Prostate gland (tissue), 2 donors: ENCODE measurements around the gene TMEM213. TPM values are rescaled to one million over a fixed set of nuclear protein-coding genes. Genes with fewer than 3 reads are reported as not detected.

Experiments
- DNase-seq: peaks from one replicate; pipeline ENCODE4 v3.0.0-alpha.2; 2019; ENCODE audit warnings: low spot score
- H3K27ac ChIP-seq, 2 donors: fragments of 200-600 bp; sonication (generic); 2 replicates each; pipeline ENCODE4 v1.5.1; 2017 to 2019
- H3K27me3 ChIP-seq: fragments of 200-600 bp; sonication (generic); replicated peaks from 2 replicates; pipeline ENCODE4 v1.5.1; 2019; ENCODE audit not compliant: insufficient read depth
- H3K36me3 ChIP-seq, 2 donors: fragments of 200-600 bp; sonication (generic); 1 replicate in 1 of 2; 2 replicates in 1 of 2; pipeline versions ENCODE4 v1.5.1 to v1.8.1; 2017 to 2019
- H3K4me1 ChIP-seq: fragments of 200-600 bp; sonication (generic); replicated peaks from 2 replicates; pipeline ENCODE4 v1.5.1; 2019
- H3K4me3 ChIP-seq, 2 donors: fragments of 200-600 bp; sonication (generic); 2 replicates each; pipeline ENCODE4 v1.5.1; 2017 to 2019
- H3K9me3 ChIP-seq: fragments of 200-600 bp; sonication (generic); 2 replicates; pipeline ENCODE4 v1.5.1; 2017
- POLR2A ChIP-seq: fragments of 450-650 bp; IDR thresholded peaks from one replicate; pipeline ENCODE4 v1.6.1; 2016; ENCODE audit warnings: antibody characterized with exemption, mild to moderate bottlenecking
- POLR2AphosphoS5 ChIP-seq: sonication (generic); formaldehyde crosslinking; IDR thresholded peaks from one replicate; pipeline ENCODE4 v1.6.1; 2017; ENCODE audit warnings: antibody characterized with exemption
- WGBS: methylation state at CpG from one replicate; pipeline ENCODE4 v1.1.5; 2018; 5-methylcytosine and 5-hydroxymethylcytosine counted together
- intact Hi-C: fragments of 100-400 bp; cut with DNase I; formaldehyde crosslinking; loops from one replicate; pipeline ENCODE4 v1.14.2; 2022
- total RNA-seq, 2 donors: library from RNA; depleted of rRNA; stranded (reverse); fragments of >200 nt; gene quantifications; one replicate each; pipeline ENCODE4 v1.1.0, GENCODE V29; 2016
- TF ChIP-seq, protein P1 (sequence below), 4 experiments: fragments of 200-600 bp in 2 of 4; fragments of 450-650 bp in 2 of 4; sonication (generic) in 2 of 4; IDR thresholded peaks; 1 replicate in 3 of 4; 2 replicates in 1 of 4; pipeline ENCODE4 v1.5.1; 2016 to 2019; ENCODE audit warnings: antibody characterized with exemption in 4 of 4, mild to moderate bottlenecking in 2 of 4, moderate library complexity in 2 of 4

Gene TMEM213
- total RNA-seq, 2 donors from 2014 or later: 0.55 TPM; not detected in 1

DNA sequence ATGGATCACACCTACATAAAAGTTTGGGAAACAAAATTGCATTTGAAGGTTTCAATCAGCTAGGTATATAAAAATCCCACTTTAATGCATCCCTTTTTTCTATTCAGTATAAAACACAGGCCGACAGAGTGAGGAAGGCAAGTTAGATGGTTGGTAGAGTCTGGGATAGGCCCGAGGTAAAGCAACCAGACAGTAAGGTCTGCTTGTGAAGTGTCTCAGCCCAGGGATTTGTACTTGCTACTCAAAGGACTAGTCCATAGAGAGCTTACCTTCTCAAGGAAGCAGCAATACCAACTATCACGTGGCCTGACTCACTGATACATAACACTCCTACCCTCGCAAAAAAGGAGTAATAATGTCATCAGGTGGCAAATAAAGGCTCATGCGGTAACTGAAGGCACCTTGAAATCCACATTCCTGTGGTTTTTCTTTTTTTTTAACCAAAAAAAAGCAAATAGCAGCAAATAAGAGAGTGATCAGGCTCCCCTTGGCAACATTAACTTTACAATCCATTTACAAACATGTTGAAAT is 56.4 kb downstream of the TMEM213 start:
- WGBS: 72% methylated on average over 5 of the region's 5 CpGs
- no peak for DNase-seq
- Histone ChIP-seq H3K4me1 (no peaks in the 10 kb centered on the region), H3K36me3 (no peaks in the 10 kb centered on the region), H3K27me3 (no peaks in the 10 kb centered on the region), H3K9me3 (no peaks in the 10 kb centered on the region), H3K27ac (no peak overlapping the region), H3K4me3 (no peak overlapping the region)
- intact Hi-C loops: no loop called here
- TF ChIP-seq, protein P1, sequence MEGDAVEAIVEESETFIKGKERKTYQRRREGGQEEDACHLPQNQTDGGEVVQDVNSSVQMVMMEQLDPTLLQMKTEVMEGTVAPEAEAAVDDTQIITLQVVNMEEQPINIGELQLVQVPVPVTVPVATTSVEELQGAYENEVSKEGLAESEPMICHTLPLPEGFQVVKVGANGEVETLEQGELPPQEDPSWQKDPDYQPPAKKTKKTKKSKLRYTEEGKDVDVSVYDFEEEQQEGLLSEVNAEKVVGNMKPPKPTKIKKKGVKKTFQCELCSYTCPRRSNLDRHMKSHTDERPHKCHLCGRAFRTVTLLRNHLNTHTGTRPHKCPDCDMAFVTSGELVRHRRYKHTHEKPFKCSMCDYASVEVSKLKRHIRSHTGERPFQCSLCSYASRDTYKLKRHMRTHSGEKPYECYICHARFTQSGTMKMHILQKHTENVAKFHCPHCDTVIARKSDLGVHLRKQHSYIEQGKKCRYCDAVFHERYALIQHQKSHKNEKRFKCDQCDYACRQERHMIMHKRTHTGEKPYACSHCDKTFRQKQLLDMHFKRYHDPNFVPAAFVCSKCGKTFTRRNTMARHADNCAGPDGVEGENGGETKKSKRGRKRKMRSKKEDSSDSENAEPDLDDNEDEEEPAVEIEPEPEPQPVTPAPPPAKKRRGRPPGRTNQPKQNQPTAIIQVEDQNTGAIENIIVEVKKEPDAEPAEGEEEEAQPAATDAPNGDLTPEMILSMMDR (IDR thresholded peaks at IDR 0.05): no peak
- TF ChIP-seq POLR2A: no peak
- no peak for TF ChIP-seq POLR2AphosphoS5

DNA sequence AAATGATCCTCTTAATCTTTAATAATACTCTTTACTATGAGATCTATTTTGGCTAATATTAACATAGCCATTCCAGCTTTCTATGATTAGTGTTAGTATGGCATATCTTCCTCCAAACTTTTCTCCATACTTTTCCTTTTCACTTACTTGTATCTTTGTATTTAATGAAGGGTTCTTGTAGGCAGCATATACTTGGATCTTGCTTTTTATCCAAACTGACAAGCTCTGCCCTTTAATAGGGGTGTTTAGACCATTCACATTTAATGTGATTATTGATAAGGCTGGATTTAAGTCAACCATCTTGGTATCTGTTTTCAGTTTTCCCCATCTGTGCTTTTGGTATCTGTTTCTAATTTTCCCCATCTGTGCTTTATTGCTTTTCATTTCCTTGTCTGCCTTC is 59.9 kb downstream of the TMEM213 start:
- intact Hi-C loops: no loop called here
- H3K4me1 ChIP-seq: no peaks in the 10 kb centered on the region
- H3K36me3 ChIP-seq: no peaks in the 10 kb centered on the region
- H3K27me3 ChIP-seq: no peaks in the 10 kb centered on the region
- no peaks in the 10 kb centered on the region for H3K9me3 ChIP-seq
- TF ChIP-seq, protein P1 (IDR thresholded peaks at IDR 0.05): no peak
- TF ChIP-seq POLR2AphosphoS5: no peak
- no peak for TF ChIP-seq POLR2A
- H3K4me3 ChIP-seq: no peak overlapping the region
- H3K27ac ChIP-seq: no peak overlapping the region
- no peak for DNase-seq

DNA sequence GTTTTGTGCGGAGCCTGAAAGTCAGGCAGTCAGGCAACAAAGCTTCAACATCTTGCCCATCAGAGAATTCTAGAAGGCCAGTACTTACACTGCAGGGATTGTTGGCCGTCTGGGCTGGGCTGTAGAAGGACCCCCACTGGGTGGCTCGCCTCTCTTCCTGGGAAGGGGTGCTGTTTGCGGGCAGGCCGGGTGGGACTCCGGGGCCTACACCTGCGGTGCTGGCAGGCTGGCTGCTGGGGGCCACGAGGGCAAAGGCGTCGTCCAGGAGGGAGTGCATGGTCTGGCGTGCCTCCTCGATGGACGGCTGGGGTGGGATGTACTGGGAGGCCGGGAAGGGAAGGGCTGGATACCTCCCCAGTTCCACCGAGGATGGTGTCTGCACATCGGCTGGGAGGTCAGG is 63.3 kb downstream of the TMEM213 start:
- TF ChIP-seq POLR2AphosphoS5: no peak
- TF ChIP-seq, protein P1 (IDR thresholded peaks at IDR 0.05): no peak

DNA sequence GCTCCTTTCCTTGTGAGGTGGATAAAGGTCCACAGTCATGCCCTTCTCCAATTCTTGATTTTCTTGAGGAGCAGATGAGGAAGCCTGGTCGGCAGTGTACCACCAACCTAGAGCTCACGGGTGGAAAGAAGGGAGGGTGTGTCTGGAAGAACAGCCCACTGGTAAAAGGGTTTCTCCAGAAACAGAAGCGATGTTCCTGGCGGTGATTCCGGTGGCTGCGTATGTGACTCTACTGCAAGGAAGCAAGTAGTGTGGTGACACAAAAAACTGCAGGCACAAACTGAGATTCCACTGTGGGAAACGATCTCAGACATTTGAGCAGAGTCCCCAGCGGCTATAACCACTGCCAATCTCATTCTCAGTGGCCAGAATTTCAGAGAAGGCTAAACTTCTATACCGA is 66.1 kb downstream of the TMEM213 start:
- H3K36me3 ChIP-seq: no peaks in the 10 kb centered on the region
- TF ChIP-seq POLR2A (no peak), POLR2AphosphoS5 (no peak)
- TF ChIP-seq, protein P1 (IDR thresholded peaks at IDR 0.05): no peak
- no peak overlapping the region for H3K4me3 ChIP-seq
- no peaks in the 10 kb centered on the region for H3K27me3 ChIP-seq
- intact Hi-C loops: no loop called here
- 94% methylated on average over 9 of the region's 9 CpGs for WGBS
- no peaks in the 10 kb centered on the region for H3K9me3 ChIP-seq
- H3K27ac ChIP-seq: no peak overlapping the region
- no peak for DNase-seq
- no peaks in the 10 kb centered on the region for H3K4me1 ChIP-seq

More for the DNA sequence above, 63.3 kb downstream of the TMEM213 start:
- no peak overlapping the region for H3K27ac ChIP-seq
- intact Hi-C loops: no loop called here
- WGBS: 98% methylated on average over 16 of the region's 16 CpGs
- no peak for DNase-seq
- no peaks in the 10 kb centered on the region for H3K4me1 ChIP-seq
- H3K4me3 ChIP-seq: no peak overlapping the region
- no peaks in the 10 kb centered on the region for H3K36me3 ChIP-seq
- H3K27me3 ChIP-seq: no peaks in the 10 kb centered on the region
- no peaks in the 10 kb centered on the region for H3K9me3 ChIP-seq

DNA sequence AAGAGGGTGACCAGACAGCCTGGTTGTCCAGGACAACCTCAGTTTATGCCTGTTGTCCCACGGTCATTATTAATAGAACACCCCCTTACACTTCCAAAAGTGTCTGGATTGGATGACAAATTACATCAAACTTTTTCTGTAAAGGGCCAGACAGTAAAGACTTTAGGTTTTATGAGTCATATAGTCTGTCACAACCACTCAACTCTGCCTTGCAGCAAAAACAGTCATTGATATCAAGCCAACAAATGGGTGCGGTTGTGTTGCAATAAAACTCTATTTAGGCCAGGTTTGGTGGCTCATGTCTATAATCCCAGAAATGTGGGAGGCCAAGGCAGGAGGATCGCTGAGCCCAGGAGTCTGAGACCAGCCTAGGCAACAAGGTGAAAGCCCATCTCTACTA is 66.9 kb downstream of the TMEM213 start:
- TF ChIP-seq POLR2AphosphoS5: no peak
- TF ChIP-seq, protein P1 (IDR thresholded peaks at IDR 0.05): no peak
- no peak for TF ChIP-seq POLR2A
- H3K36me3 ChIP-seq: no peaks in the 10 kb centered on the region
- no peaks in the 10 kb centered on the region for H3K4me1 ChIP-seq
- DNase-seq: no peak
- intact Hi-C loops: no loop called here
- H3K9me3 ChIP-seq: no peaks in the 10 kb centered on the region
- H3K27ac ChIP-seq: no peak overlapping the region
- H3K4me3 ChIP-seq: no peak overlapping the region
- no peaks in the 10 kb centered on the region for H3K27me3 ChIP-seq
- WGBS: 79% methylated on average over 3 of the region's 3 CpGs
